KOPT-K1 (cell line): ENCODE results near the gene TMC7.

Source experiments
- H3K27ac ChIP-seq: fragments of 200-600 bp; sonication (generic); 2 replicates; pipeline ENCODE4 v1.5.1; 2016; ENCODE audit warnings: antibody characterized with exemption, mild to moderate bottlenecking, low read depth, low read length; ENCODE audit not compliant: poor library complexity, severe bottlenecking
- H3K36me3 ChIP-seq: fragments of 200-600 bp; sonication (generic); 2 replicates; pipeline ENCODE4 v1.5.1; 2017; ENCODE audit warnings: antibody characterized with exemption, mild to moderate bottlenecking, low read length, moderate library complexity; ENCODE audit not compliant: insufficient read depth
- H3K9me3 ChIP-seq: fragments of 200-600 bp; sonication (generic); 2 replicates; pipeline ENCODE4 v1.5.1; 2017; ENCODE audit warnings: antibody characterized with exemption, low read length, mild to moderate bottlenecking; ENCODE audit not compliant: insufficient read depth, poor library complexity, severe bottlenecking

The TMC7 gene

DNA sequence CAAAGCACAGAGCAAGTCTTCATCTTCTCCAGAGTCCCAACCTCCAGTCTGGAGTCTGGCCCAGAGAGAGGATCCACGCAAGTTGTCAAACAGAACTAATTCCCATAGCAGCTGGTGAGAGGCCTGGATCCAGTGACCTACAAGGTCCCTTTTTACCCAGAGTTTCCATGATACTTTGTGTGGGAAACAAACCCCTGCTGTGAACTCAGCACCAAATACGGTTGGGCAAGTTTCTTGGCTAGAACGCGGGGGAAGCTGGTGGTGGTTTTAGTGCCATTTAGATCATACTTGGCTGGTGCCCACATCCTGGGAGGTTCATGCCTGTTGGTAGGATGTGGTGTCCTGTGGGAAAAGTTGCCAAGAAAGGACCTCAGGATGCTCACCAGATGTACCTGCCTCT, 18.1 kb downstream of the TMC7 start:
- H3K27ac ChIP-seq = no peak overlapping the region
- no peaks in the 10 kb centered on the region for H3K9me3 ChIP-seq
- H3K36me3 ChIP-seq = no peaks in the 10 kb centered on the region

DNA sequence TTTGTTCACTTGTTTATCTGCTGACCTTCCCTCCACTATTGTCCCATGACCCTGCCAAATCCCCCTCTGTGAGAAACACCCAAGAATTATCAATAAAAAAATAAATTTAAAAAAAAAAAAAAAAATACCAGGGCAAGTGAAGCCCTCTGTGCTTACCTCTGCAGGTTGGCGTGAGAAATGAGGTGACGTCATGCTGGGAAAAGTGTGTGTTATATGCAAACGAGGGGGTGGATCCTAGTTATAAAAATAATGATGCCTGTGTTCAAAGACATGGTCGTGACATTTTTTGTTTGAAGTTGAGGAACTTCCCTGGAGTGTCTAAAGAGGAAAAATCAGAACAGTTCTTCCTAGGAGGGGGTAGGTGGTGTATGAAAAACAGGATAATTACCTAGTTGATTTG, 20.2 kb downstream of the TMC7 start:
- Histone ChIP-seq H3K9me3 (no peaks in the 10 kb centered on the region), H3K27ac (no peak overlapping the region), H3K36me3 (no peaks in the 10 kb centered on the region)

DNA sequence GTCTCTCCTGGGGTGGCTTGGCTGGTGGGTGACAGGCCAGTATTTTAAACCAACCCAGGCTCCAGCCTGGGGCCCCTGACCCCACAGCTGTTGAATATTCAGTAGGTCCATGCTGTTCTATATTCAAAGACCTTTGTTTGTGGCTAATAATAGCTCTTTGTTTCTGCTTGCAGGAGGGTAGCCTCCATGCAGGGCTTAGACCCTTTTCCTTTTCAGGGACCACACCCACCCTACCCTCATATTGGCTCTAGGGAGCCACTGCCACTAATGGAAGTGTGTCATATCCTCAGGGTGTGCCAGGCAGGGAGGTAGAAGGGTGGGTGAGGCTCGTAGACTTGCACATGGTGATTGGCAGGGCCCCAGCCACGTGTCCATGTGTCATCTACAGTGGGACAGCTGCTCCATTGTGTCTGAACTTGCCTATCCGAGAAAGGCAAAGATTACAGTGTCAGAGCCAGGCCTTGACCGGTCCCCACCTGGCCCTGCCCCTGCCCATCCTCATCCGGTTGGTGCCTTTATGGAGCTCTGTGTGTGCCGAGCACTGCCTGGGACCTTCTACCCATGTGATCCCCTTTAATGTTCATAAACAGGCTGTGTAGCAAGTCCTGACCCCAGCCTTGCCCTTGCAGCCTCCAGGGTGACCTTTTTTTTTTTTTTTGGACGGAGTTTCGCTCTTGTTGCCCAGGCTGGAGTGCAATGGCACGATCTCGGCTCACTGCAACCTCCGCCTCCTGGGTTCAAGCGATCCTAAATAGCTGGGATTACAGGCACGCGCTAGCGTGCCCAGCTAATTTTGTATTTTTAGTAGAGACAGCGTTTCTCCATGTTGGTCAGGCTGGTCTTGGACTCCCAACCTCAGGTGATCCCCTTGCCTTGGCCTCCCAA, 22.1 kb downstream of the TMC7 start:
- Histone ChIP-seq H3K27ac (no peak overlapping the region), H3K9me3 (peaks cover 6% of the 10 kb centered on the region), H3K36me3 (no peaks in the 10 kb centered on the region)

DNA sequence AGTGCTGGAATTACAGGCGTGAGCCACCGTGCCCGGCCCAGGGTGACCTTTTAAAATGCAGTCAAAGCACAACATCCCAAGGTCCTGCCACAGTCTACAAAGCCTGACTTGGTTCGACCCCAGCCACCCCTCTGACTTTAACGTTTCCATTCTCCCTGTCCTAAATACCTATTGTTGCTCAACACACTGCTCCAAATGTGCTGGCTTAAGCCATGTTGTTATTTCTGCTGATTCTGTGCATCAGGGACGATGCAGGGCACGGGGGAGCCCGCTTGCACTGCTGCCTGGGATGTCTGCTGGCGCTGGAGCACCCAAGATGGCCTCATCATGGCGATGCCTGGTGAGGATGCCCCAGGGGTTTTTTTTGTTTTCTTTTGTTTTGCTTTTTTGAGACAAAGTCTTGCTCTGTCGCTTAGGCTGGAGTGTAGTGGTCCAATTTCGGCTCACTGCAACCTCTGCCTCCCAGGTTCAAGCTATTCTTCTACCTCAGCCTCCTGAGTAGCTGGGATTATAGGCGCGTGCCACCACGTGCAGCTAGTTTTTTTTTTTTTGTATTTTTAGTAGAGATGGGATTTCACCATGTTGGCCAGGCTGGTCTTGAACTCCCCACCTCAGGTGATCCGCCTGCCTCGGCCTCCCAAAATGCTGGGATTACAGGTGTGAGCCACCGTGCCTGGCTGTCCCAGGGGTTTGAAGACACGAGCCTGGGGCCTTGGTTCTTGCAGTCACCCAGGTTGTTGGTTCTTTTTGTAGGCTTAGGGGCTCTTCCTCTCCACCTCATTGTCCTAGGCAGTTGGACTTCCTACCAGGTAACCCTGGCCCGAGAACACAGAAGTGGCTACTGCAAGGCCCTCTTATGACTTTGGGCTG, 22.9 kb downstream of the TMC7 start:
- peaks cover 8% of the 10 kb centered on the region for H3K9me3 ChIP-seq
- H3K27ac ChIP-seq = no peak overlapping the region

DNA sequence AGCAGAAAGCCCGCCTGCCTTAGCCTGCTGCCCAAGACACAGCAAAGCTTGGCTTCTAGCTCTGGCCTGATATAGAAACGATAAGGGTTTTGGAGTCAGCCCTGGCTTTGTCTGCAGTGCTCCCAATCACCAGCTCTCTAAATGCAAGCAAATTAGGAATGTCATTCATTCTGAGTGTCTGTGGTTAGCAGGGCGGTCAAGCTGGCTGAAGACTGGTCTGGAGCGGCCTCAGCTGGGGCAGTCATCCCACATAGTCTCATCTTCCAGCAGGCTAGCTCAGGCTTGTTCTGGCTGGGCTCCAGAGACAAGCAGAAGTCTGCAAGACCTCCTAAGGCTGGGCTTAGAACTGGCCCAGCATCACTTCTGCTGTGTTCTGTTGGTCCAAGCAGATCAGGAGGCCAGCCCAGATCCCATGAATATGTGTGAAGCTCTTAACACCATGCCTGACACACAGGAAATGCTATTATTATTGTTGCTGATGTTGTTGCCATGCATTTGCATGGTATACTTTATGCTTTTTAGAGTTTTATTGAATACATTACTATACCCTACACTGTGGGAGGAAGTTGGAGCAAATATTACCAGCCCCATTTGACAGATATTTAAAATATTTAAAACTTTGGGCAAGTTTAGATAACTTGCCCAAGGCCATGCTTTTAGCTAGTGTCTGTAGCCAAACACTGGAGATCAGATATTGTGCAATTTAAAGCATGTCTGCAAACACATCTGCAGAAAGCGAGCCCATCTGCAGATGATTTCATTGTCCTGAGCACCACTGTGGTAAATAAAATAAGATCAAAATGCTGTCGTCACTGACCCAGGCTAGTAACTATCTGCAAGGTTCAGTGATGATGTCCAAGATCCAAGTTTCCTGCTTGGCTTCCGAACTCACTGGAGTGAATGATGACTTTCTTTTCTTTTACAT, 24.8 kb downstream of the TMC7 start:
- peaks cover 8% of the 10 kb centered on the region for H3K9me3 ChIP-seq
- H3K27ac ChIP-seq = no peak overlapping the region
- no peaks in the 10 kb centered on the region for H3K36me3 ChIP-seq

More for the DNA sequence above, 22.9 kb downstream of the TMC7 start:
- no peaks in the 10 kb centered on the region for H3K36me3 ChIP-seq

DNA sequence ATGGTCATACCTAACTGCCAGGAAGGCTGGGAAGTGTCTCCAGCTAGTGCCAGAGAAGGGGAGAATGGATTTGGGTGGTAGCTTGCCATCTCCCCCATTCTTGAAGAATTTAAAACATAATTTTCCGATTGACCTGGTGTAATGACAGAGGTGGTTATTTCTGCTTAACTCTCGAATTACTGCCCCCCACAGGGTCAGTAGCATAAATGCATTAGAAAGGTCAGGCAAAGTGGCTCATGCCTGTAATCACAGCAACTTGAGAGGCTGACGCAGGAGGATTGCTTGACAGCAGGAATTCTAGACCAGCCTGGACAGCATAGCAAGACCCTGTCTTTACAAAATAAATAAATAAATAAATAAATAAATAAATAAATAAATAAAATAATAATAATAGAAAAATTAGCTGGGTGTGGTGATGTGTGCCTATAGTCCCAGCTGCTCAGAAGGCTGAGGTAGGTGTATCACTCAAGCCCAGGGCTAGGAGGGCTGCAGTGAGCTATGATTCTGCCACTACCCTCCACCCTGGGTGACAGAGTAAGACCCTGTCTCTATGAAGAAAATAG, 27.5 kb downstream of the TMC7 start:
- H3K36me3 ChIP-seq = no peaks in the 10 kb centered on the region
- peaks cover 8% of the 10 kb centered on the region for H3K9me3 ChIP-seq
- no peak overlapping the region for H3K27ac ChIP-seq

DNA sequence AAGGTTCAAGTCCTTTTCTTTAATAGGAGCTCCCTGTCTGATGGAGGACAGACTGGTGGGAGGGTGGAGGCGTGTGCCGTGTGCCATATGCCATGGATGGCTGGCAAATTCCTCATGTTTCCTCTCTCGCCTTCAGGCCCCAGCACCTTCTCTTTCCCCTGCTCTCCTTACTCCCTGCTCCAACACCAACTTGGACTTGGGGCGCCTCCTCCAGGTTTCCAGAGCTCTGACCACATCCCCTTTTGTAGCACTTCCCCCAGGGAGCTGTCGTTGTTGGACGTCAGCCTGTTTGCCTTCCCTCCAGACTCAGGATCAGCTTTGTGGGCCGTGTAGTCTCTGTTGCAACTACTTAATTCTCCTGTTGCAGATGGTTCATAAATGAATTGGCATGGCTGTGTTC, 30.7 kb downstream of the TMC7 start:
- Histone ChIP-seq H3K9me3 (peaks cover 8% of the 10 kb centered on the region), H3K36me3 (no peaks in the 10 kb centered on the region), H3K27ac (no peak overlapping the region)

DNA sequence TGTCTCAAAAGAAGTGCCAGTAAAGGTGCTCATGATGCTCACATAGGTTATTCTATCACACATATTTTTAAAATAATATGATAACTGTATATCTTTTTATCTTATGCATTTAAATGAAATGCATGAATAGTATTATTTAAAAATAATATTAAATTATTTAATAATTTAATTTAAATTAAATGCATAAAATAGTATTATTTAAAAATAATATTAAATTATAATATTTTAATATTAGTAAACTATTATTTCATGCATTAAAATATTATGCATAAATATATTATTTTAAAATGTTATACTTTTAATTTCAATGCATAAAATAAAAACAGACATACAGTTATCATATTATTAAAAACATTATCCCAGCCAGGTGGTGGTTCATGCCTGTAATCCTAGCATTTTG, 33.4 kb downstream of the TMC7 start:
- Histone ChIP-seq H3K27ac (no peak overlapping the region), H3K9me3 (no peaks in the 10 kb centered on the region), H3K36me3 (no peaks in the 10 kb centered on the region)

DNA sequence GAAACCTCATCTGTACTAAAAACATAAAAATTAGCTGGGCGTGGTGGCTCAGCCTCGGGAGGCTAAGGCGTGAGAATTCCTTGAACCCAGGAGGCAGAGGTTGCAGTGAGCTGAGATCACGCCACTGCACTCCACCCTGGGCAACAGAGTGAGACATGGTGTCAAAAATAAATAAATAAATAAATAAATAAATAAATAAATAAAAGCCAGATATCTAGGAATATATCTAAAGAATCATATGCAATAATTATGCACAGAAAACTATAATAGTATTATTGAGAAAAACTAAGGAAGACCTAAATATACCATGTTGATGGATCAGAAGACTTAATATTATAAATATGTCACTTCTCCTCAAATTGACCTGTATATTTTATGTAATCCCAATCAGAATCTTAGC, 37.0 kb downstream of the TMC7 start:
- Histone ChIP-seq H3K36me3 (no peaks in the 10 kb centered on the region), H3K27ac (no peak overlapping the region), H3K9me3 (no peaks in the 10 kb centered on the region)

DNA sequence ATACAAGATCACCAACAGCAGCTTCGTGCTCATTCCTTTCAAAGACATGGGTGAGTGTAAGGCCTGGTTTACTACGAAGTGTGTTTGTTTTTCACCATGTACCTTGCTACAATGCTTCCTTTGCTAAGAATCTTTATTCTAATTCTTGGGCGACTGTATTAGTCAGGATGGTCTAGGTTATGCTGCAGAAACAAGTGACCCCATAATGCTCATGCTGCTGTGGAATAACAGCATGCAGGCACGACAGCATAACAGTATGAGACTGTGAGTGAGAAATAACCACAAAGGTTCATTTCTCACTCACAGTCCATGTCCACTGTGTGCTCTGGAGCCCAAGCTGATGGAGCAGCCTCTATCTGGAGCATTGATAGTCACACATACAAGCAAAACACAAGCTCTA, 38.0 kb downstream of the TMC7 start:
- H3K27ac ChIP-seq = no peak overlapping the region
- H3K36me3 ChIP-seq = no peaks in the 10 kb centered on the region
- H3K9me3 ChIP-seq = no peaks in the 10 kb centered on the region

DNA sequence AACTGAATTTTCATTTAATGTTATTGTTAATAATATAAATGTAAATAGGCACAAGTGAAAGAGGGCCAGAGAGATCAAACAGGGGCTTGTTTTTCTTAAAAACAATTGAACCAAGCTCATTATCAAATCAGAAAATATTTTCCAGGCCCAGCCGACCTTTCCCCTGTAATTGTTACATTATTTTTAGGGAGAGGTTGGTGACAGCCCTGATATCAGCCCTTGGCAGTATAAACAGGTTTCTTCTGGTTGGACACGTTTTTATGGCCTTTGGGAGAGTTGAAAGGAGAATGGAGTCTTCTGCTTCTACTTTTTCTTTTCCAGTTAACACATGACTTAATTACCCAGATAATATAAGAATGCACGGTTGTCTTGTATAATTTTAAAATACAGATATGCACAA, 43.7 kb downstream of the TMC7 start:
- H3K27ac ChIP-seq = no peak overlapping the region
- H3K36me3 ChIP-seq = no peaks in the 10 kb centered on the region
- no peaks in the 10 kb centered on the region for H3K9me3 ChIP-seq

DNA sequence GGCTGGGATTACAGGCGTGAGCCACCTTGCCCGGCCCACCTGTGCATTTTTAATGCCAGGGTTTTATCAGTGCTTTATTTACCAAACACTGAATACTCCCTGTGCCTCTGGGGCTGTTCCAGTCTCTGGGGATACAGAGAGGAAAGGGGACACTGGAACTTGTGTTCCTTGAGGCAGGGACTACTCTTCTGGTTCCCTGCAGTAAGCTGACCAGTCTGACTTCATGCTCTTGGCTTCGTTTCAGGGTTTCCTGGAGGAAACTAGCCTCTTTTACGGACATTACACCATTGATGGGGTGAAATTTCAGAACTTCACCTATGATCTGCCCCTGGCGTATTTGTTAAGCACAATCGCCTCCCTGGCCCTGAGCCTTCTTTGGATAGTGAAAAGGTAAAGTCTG, 46.2 kb downstream of the TMC7 start:
- Histone ChIP-seq H3K36me3 (no peaks in the 10 kb centered on the region), H3K27ac (no peak overlapping the region), H3K9me3 (no peaks in the 10 kb centered on the region)

DNA sequence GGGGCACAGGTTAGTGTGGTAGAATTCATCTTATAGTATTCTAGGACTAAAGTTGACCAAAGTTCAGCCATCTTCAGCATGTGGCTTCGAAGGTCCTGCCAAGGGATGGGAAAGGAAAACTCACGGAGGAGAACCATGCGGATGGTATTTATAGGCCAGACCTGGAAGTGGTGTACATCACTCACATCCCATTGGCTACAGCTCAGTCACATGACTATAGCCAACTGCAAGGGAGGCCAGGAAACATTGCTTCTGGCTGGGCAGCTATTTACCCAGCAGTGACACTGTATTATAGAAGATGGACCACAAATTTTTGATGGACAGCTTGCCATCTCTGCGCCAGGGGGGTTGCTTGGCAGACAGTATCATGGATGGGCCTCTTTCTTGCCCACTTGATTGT, 48.0 kb downstream of the TMC7 start:
- H3K36me3 ChIP-seq = no peaks in the 10 kb centered on the region
- H3K27ac ChIP-seq = no peak overlapping the region
- no peaks in the 10 kb centered on the region for H3K9me3 ChIP-seq

DNA sequence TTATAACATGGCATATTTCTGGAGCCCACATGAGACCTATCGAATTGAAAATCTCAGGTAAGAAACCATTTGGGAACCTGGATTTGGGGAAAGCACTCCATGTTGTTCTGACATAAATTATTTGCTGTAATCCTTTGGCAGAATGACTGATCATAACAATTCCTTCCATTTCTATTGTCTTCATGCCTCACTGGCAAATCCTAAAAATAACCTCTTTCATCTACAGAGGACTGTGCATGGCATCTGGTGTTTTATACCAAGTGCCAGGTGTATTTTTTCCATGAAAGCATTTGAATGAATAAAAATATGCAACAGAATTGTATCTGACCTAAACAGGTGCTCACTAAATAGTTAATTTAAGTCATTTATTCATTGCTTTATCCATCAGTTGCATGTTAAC, 50.0 kb downstream of the TMC7 start:
- no peak overlapping the region for H3K27ac ChIP-seq
- H3K9me3 ChIP-seq = no peaks in the 10 kb centered on the region
- H3K36me3 ChIP-seq = no peaks in the 10 kb centered on the region
